Activated naive CD4-positive, alpha-beta T cell treated with anti-CD3 and anti-CD28 coated beads for 36 hours (primary cell): Measurements from ENCODE around the gene TCF7. TPM values are rescaled to one million over a fixed set of nuclear protein-coding genes. Genes with fewer than 3 reads are reported as not detected.
A peak's percentile ranks its signal among the peaks of the same experiment; 100 is the strongest.

Experiments
- CTCF ChIA-PET: fragments of 350-600 bp; sonication (Branson Sonifier 250); formaldehyde crosslinking; loops from one replicate; lab custom pipeline; 2021; ENCODE audit warnings: antibody characterized with exemption; lab: Charles Lee
- DNase-seq: peaks from one replicate; pipeline ENCODE4 v3.0.0-alpha.2; 2020
- H3K27ac Mint-ChIP-seq: one replicate; pipeline ENCODE4 v1.8.0; 2021; ENCODE audit warnings: mild to moderate bottlenecking, mixed read lengths
- H3K27me3 Mint-ChIP-seq: one replicate; pipeline ENCODE4 v1.8.0; 2021; ENCODE audit warnings: low read depth, mixed read lengths
- H3K36me3 Mint-ChIP-seq: one replicate; pipeline ENCODE4 v1.8.0; 2021; ENCODE audit warnings: low read depth, mixed read lengths
- H3K4me1 Mint-ChIP-seq: one replicate; pipeline ENCODE4 v1.8.0; 2021; ENCODE audit warnings: low read depth, mixed read lengths
- H3K4me3 Mint-ChIP-seq: one replicate; pipeline ENCODE4 v1.8.0; 2021; ENCODE audit warnings: mild to moderate bottlenecking, moderate library complexity, mixed read lengths
- H3K9me3 Mint-ChIP-seq: one replicate; pipeline ENCODE4 v1.8.0; 2021; ENCODE audit warnings: mixed read lengths
- intact Hi-C: fragments of 100-400 bp; cut with micrococcal nuclease; formaldehyde crosslinking; loops from one replicate; pipeline ENCODE4 v1.15.1; 2023
- total RNA-seq, 2 experiments: library from RNA; stranded (reverse); gene quantifications; one replicate each; pipeline ENCODE4 v1.2.3, GENCODE V29; 2021

TCF7 gene
- total RNA-seq, 2 experiments from 2014 or later, result 87.9 to 92.3 TPM

GRCh38 chr5:134177369-134178095 is 63.1 kb downstream of the TCF7 start:
- Mint-ChIP-seq H3K4me1 (peaks cover 24% of the 10 kb centered on the region), H3K36me3 (peaks cover 13% of the 10 kb centered on the region), H3K27ac (peak overlapping the region; percentile 94), H3K9me3 (no peaks in the 10 kb centered on the region), H3K4me3 (peak overlapping the region; percentile 96), H3K27me3 (no peaks in the 10 kb centered on the region)
- no peak for DNase-seq
- CTCF ChIA-PET, result interaction anchor here (1.1 to 1.4 kb wide), 2 partner anchors 111 to 409 kb away, joined by 4 to 6 read pairs; no protein-coding TSS in a partner anchor
- intact Hi-C loops, result loop anchor here (1.0 to 2.0 kb wide), 7 partner anchors 39 to 728 kb away; partner anchors contain the start of genes JADE2, PCBD2 and PPP2CA

GRCh38 chr5:134178096-134178419 is 63.6 kb downstream of the TCF7 start:
- Mint-ChIP-seq H3K36me3 (peaks cover 11% of the 10 kb centered on the region), H3K4me3 (peak overlapping the region; percentile 96), H3K27ac (no peak overlapping the region), H3K9me3 (no peaks in the 10 kb centered on the region), H3K27me3 (no peaks in the 10 kb centered on the region), H3K4me1 (peaks cover 21% of the 10 kb centered on the region)
- intact Hi-C loops, result no loop called here
- CTCF ChIA-PET, result interaction anchor here (1.1 kb wide), 1 partner anchor 110 kb away, joined by 6 read pairs; no protein-coding TSS in a partner anchor
- no peak for DNase-seq

- no peak overlapping the region for H3K4me3 Mint-ChIP-seq
- no peaks in the 10 kb centered on the region for H3K36me3 Mint-ChIP-seq
- no peak overlapping the region for H3K27ac Mint-ChIP-seq
- H3K9me3 Mint-ChIP-seq, result no peaks in the 10 kb centered on the region
- no peaks in the 10 kb centered on the region for H3K27me3 Mint-ChIP-seq
- no peak for DNase-seq
- intact Hi-C loops, result no loop called here
- no peaks in the 10 kb centered on the region for H3K4me1 Mint-ChIP-seq
- CTCF ChIA-PET, result interaction anchor here (0.6 to 5.7 kb wide), 26 partner anchors 9 to 557 kb away, joined by 3 to 87 read pairs (median 4); partner anchors contain the start of gene PPP2CA
Observed at GRCh38 chr5:134183481-134183880, 69.0 kb downstream of the TCF7 start.

- Mint-ChIP-seq H3K9me3 (no peaks in the 10 kb centered on the region), H3K27ac (no peak overlapping the region), H3K4me3 (no peak overlapping the region), H3K4me1 (no peaks in the 10 kb centered on the region), H3K27me3 (no peaks in the 10 kb centered on the region), H3K36me3 (no peaks in the 10 kb centered on the region)
- intact Hi-C loops, result loop anchor here (1.0 to 2.0 kb wide), 3 partner anchors 105 to 554 kb away; partner anchors contain the start of gene CAMLG
- CTCF ChIA-PET, result interaction anchor here (0.6 to 5.7 kb wide), 33 partner anchors 10 to 917 kb away, joined by 3 to 87 read pairs (median 4); partner anchors contain the start of gene PPP2CA
- peak; percentile 88 for DNase-seq
Observed at GRCh38 chr5:134184155-134185135, 70.0 kb downstream of the TCF7 start.

GRCh38 chr5:134188092-134188491 is 73.6 kb downstream of the TCF7 start:
- intact Hi-C loops, result no loop called here
- Mint-ChIP-seq H3K4me1 (no peaks in the 10 kb centered on the region), H3K36me3 (no peaks in the 10 kb centered on the region), H3K27ac (no peak overlapping the region), H3K9me3 (no peaks in the 10 kb centered on the region), H3K27me3 (no peaks in the 10 kb centered on the region), H3K4me3 (no peak overlapping the region)
- CTCF ChIA-PET, result interaction anchor here (0.6 to 1.4 kb wide), 2 partner anchors 101 to 246 kb away, joined by 3 to 4 read pairs; no protein-coding TSS in a partner anchor
- DNase-seq, result no peak

- intact Hi-C loops, result no loop called here
- no peak for DNase-seq
- no peaks in the 10 kb centered on the region for H3K9me3 Mint-ChIP-seq
- no peaks in the 10 kb centered on the region for H3K27me3 Mint-ChIP-seq
- CTCF ChIA-PET, result interaction anchor here (1.2 to 1.4 kb wide), 3 partner anchors 37 to 165 kb away, joined by 3 to 4 read pairs (median 3); partner anchors contain the start of gene PPP2CA
- peaks cover 3% of the 10 kb centered on the region for H3K36me3 Mint-ChIP-seq
- no peaks in the 10 kb centered on the region for H3K4me1 Mint-ChIP-seq
- no peak overlapping the region for H3K4me3 Mint-ChIP-seq
- H3K27ac Mint-ChIP-seq, result no peak overlapping the region
Observed at GRCh38 chr5:134189031-134189430, 74.5 kb downstream of the TCF7 start.

GRCh38 chr5:134195666-134196065 is 81.2 kb downstream of the TCF7 start:
- Mint-ChIP-seq H3K4me1 (no peaks in the 10 kb centered on the region), H3K27me3 (no peaks in the 10 kb centered on the region), H3K27ac (no peak overlapping the region), H3K9me3 (no peaks in the 10 kb centered on the region), H3K36me3 (peaks cover 33% of the 10 kb centered on the region), H3K4me3 (no peak overlapping the region)
- no peak for DNase-seq
- intact Hi-C loops, result no loop called here
- CTCF ChIA-PET, result interaction anchor here (0.6 to 3.1 kb wide), 2 partner anchors 11 to 401 kb away, joined by 3 to 16 read pairs; no protein-coding TSS in a partner anchor

Other genes with a start within 250 kb of the TCF7 start
- 10 to 100 TPM; 18.1 to 18.6 TPM for gene C5orf15, start 146.1 kb upstream of the TCF7 start, total RNA-seq
- gene VDAC1, start 109.7 kb upstream of the TCF7 start, total RNA-seq, result 100 to 1,000 TPM; 485 to 513 TPM
- 100 to 1,000 TPM; 307 to 309 TPM for gene SKP1, start 62.3 kb downstream of the TCF7 start, total RNA-seq
- 100 to 1,000 TPM; 132 to 135 TPM for gene PPP2CA, start 111.4 kb downstream of the TCF7 start, total RNA-seq